ENCODE data around the gene C14orf180.

Gene C14orf180

DNA sequence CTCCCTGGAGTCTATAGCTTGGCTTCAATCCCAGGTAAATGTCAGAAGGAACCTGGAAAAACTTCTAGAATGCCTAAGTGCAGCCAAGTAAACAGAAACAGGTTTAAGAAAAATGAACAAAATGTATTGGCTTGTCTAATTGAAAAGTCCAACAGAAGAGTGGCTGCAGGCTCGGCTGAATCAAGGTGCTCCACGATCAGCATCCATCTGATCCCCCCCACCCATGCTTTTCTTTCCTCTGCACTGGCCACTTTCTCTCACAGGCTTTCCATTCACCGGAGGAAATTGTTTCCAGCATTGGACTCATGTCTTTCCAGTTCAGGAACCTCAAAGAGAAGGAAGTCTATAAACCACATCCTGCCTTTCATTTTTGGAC, 42.0 kb upstream of the C14orf180 start:
- TF ChIP-seq, protein P1, sequence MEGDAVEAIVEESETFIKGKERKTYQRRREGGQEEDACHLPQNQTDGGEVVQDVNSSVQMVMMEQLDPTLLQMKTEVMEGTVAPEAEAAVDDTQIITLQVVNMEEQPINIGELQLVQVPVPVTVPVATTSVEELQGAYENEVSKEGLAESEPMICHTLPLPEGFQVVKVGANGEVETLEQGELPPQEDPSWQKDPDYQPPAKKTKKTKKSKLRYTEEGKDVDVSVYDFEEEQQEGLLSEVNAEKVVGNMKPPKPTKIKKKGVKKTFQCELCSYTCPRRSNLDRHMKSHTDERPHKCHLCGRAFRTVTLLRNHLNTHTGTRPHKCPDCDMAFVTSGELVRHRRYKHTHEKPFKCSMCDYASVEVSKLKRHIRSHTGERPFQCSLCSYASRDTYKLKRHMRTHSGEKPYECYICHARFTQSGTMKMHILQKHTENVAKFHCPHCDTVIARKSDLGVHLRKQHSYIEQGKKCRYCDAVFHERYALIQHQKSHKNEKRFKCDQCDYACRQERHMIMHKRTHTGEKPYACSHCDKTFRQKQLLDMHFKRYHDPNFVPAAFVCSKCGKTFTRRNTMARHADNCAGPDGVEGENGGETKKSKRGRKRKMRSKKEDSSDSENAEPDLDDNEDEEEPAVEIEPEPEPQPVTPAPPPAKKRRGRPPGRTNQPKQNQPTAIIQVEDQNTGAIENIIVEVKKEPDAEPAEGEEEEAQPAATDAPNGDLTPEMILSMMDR (IDR thresholded peaks at IDR 0.05; ENCODE audit: insufficient read depth, low read depth, low read length, missing control alignments), result no peak

DNA sequence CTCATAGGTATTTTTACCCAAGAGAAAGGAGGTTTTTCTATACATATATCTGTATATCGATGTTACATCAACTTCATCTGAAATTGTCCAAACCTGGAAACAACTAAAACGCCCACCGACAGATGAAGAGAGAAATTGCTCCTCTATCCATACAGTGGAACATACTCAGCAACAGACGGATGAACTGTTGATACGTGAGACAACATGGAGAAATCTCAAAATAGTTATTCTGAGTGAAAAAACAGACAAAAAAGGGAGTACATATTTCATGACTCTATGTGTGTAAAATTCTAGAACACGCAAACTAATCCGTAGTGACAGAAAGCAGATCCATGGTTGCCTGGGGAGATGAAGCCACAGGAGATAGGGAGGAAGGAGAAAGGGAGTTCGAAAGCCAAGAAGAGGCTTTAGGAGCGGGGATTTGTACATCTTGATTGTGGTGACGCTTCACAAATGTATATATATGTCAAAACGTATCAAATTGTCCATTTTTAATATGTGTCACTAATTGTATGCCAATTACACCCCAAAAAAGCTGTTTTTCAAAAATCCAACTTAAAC, 37.6 kb upstream of the C14orf180 start:
- TF ChIP-seq, protein P1 (IDR thresholded peaks at IDR 0.05; ENCODE audit: insufficient read depth, low read depth, low read length, missing control alignments), result no peak
- no peak for DNase-seq (ENCODE audit: low read depth)
- no peak overlapping the region for H3K4me3 ChIP-seq (ENCODE audit: low read depth, low read length)

More for the DNA sequence above, 42.0 kb upstream of the C14orf180 start:
- DNase-seq (ENCODE audit: low read depth), result no peak
- no peak overlapping the region for H3K4me3 ChIP-seq (ENCODE audit: low read depth, low read length)

DNA sequence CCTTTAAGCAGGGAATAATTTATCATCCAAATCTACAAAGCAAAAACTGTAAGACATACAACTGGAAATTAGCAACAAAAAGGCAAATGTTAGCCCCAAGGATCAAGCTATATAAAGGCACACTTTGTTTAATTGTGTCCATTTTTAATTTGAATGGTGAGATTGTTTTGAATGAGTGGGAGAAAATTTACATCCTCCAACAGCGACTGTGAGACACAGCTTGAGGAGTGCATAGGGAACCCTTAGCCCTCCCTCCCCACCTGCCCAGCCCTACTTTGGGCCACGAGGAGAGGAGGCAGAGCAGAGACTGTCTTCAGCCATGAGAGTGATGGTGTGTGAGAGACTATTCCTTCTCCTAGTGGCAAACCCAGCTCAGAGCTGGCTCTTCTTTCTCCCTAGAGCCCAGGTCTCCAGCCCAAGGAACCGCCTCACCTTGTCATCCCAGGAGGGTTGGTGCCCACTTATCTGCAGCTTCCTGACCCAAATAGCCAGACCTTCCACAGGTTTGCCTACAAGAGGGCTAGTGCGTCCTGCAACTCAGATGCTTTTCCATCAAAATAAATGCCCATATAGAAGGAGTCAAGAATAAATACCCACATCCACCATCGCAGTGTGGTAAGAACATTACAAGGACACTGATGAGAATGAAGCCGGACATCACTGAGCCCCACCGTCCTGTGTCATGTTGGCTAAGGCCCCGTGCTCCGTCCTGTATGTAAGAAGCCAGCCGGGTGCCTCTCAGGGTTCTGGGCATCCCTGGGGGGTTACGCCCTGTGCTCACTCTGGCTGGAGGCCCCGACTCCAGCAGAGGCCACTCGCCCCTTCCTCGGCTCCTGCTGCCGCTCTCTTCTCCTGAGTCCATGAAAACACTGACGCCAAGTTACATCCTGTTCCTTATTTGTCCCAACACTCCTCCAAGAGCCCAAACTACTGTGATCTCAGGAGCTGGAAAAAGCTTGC, 36.4 kb upstream of the C14orf180 start:
- TF ChIP-seq, protein P1 (IDR thresholded peaks at IDR 0.05; ENCODE audit: insufficient read depth, low read depth, low read length, missing control alignments), result no peak
- H3K4me3 ChIP-seq (ENCODE audit: low read depth, low read length), result no peak overlapping the region
- no peak for DNase-seq (ENCODE audit: low read depth)

DNA sequence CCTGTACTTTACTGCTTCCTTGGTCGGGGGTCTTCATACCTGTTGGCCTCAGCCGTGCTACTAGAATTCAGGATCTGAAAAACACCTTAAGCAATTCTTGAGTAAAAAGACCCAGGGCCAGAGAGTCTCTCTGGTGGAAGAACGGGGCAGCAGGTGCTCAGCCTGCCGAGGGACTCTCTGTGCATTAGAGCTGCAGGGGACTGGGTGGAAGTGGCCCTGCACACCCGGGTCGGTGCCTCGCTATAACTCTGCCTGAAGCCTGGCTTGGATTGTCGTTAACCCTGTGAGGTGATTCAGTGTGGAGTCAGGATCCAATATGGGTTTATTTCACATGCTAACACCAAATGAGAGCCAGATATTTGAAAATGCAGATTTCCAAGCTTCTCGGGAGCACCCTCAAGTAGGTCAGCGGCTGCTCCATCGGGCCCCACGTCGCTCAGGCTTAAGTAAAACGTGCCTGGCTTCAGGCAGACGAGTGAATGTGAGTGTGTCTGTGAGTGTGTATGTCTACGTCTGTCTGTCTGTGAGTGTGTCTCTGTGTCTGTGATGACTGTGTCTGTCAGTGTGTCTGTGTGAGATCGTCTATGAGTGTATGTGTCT, 35.1 kb upstream of the C14orf180 start:
- TF ChIP-seq, protein P1 (IDR thresholded peaks at IDR 0.05; ENCODE audit: insufficient read depth, low read depth, low read length, missing control alignments), result no peak
- DNase-seq (ENCODE audit: low read depth), result no peak
- H3K4me3 ChIP-seq (ENCODE audit: low read depth, low read length), result no peak overlapping the region

DNA sequence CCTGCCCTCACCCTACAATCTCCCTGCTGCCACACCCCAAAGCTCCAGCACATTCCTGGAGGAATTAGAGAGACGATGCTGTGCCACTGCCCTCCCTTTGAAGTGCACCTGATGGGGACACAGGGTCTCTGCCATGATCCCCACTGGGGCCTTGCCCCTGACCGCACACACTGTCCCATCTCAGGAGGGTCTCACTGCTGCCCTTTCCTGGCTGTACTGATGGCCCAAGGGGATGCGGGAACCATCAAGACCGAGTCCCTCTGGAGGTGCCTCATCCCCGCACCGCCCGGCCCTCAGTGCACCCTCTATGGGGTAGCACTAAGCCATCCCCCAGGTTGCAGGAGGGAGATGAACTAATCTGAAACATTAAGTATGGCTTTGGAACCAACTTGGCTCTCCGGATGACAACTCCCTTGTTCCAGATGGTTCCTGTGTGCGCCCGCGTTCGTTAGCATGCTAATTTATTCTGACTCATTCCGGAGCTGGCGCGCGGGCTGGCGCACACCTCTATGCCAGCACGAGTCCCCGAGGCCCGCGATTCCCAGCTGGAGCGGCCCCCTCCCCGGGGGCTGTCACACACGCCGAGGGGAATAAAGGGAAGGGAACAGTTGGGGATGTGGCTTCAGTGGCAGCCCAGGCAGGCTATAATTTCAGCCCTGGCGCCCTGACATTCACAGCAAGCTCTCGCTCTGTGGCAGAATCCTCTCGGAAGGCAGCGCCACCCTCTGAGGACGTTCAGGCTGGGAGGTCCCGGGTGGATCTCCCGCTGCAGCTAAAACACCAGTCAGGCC, 34.2 kb upstream of the C14orf180 start:
- H3K4me3 ChIP-seq (ENCODE audit: low read depth, low read length), result no peak overlapping the region
- no peak for DNase-seq (ENCODE audit: low read depth)
- TF ChIP-seq, protein P1 (IDR thresholded peaks at IDR 0.05; ENCODE audit: insufficient read depth, low read depth, low read length, missing control alignments), result no peak

DNA sequence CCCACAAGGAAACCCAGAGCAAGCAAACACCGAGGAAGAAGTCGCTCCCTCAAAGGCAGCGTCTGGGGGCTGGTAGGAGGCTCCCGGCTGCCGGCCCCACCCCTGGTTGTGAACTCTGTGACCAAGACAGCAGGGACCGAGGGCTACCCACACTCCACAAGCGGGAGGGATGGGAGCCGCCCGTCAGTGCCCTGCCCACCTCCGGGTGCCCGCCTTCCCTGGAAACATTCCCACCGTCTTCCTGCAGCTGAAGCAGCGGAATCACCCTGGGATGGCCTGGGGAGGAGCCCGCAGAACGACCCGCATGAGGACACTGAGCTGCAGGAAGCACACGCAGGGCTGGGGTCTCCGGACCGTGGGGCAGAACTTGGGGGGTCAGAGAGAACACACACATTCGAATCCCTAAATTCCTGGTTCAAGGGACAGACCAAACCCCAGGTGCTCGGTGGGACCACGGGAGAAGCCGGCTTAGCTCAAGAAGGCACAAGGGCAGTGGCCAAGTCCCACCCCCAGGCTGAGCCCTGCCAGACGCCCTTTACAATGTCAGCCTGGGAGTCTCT, 33.5 kb upstream of the C14orf180 start:
- H3K4me3 ChIP-seq (ENCODE audit: low read depth, low read length), result no peak overlapping the region
- TF ChIP-seq, protein P1 (IDR thresholded peaks at IDR 0.05; ENCODE audit: insufficient read depth, low read depth, low read length, missing control alignments), result no peak
- no peak for DNase-seq (ENCODE audit: low read depth)
